HepG2 (cell line): Measurements from ENCODE around the gene MAPRE3. TPM values are rescaled to one million over a fixed set of nuclear protein-coding genes. Genes with fewer than 3 reads are reported as not detected.

Experiments
- KLF15 ChIP-seq: sonication (generic); formaldehyde crosslinking; IDR thresholded peaks from 2 replicates; pipeline ENCODE4 v1.8.1; 2023; ENCODE audit warnings: borderline replicate concordance, mild to moderate bottlenecking, inconsistent platforms, missing genetic modification reagents, mixed read lengths
- PHF21A ChIP-seq: sonication (generic); formaldehyde crosslinking; IDR thresholded peaks from 2 replicates; pipeline ENCODE4 v1.5.0; 2020; ENCODE audit warnings: mild to moderate bottlenecking, missing genetic modification reagents
- SP5 ChIP-seq: IDR thresholded peaks from 2 replicates; pipeline ENCODE4 v1.6.1; 2016; ENCODE audit warnings: low read depth, borderline replicate concordance
- ZMYM3 ChIP-seq: sonication (generic); formaldehyde crosslinking; IDR thresholded peaks from 2 replicates; pipeline ENCODE4 v1.5.1; 2020; ENCODE audit warnings: mild to moderate bottlenecking, missing genetic modification reagents
- ZNF501 ChIP-seq: sonication (generic); formaldehyde crosslinking; IDR thresholded peaks from 2 replicates; pipeline ENCODE4 v1.5.1; 2020; ENCODE audit warnings: mild to moderate bottlenecking, moderate library complexity, missing genetic modification reagents
- ZNF703 ChIP-seq: sonication (generic); formaldehyde crosslinking; IDR thresholded peaks from 2 replicates; pipeline ENCODE4 v1.5.1; 2020; ENCODE audit warnings: missing genetic modification reagents, mild to moderate bottlenecking, moderate library complexity, borderline replicate concordance
- ZNF788 ChIP-seq: sonication (generic); formaldehyde crosslinking; IDR thresholded peaks from 2 replicates; pipeline ENCODE4 v1.5.0; 2020; ENCODE audit warnings: mild to moderate bottlenecking, missing genetic modification reagents, borderline replicate concordance
- ZNF891 ChIP-seq: sonication (generic); formaldehyde crosslinking; IDR thresholded peaks from 2 replicates; pipeline ENCODE4 v1.5.0; 2020; ENCODE audit warnings: mild to moderate bottlenecking, missing genetic modification reagents
- polyA plus RNA-seq, 8 experiments: library from polyadenylated mRNA; depleted of rRNA in 3 of 8; stranded (reverse) in 7 of 8; unstranded in 1 of 8; fragments of >200 nt; fragmentation: Illumina TruSeq in 4 of 8; extraction: Trizol in 4 of 8; gene quantifications; 2 replicates each; pipeline versions ENCODE4 v1.2.1 to v1.2.3, GENCODE V29; 2011 to 2016; ENCODE audit warnings: low read depth in 4 of 8, missing spikeins in 1 of 8, mixed read lengths in 1 of 8; ENCODE audit not compliant: insufficient read depth in 1 of 8
- total RNA-seq, 5 experiments: library from RNA; depleted of rRNA; stranded (reverse); fragments of >200 nt; fragmentation: Illumina TruSeq; extraction: Trizol; gene quantifications; 2 replicates each; pipeline ENCODE4 v1.2.3, GENCODE V29; 2016; ENCODE audit warnings: low read depth in 1 of 5
- TF ChIP-seq, protein P1 (sequence below): sonication (generic); formaldehyde crosslinking; IDR thresholded peaks from 2 replicates; pipeline ENCODE4 v1.5.1; 2020; ENCODE audit warnings: mild to moderate bottlenecking, missing genetic modification reagents
- TF ChIP-seq, protein P2 (sequence below): sonication (generic); formaldehyde crosslinking; IDR thresholded peaks from 2 replicates; pipeline ENCODE4 v1.8.0; 2022; ENCODE audit warnings: missing genetic modification reagents, low read depth, mild to moderate bottlenecking, borderline replicate concordance
- TF ChIP-seq, protein P3 (sequence below): sonication (generic); formaldehyde crosslinking; IDR thresholded peaks from 2 replicates; pipeline ENCODE4 v1.5.0; 2020; ENCODE audit warnings: mild to moderate bottlenecking, missing genetic modification reagents, borderline replicate concordance
- TF ChIP-seq, protein P4 (sequence below): sonication (generic); formaldehyde crosslinking; IDR thresholded peaks from 2 replicates; pipeline ENCODE4 v1.5.0; 2020; ENCODE audit warnings: mild to moderate bottlenecking, missing genetic modification reagents
- TF ChIP-seq, protein P5 (sequence below): sonication (generic); formaldehyde crosslinking; IDR thresholded peaks from 2 replicates; pipeline ENCODE4 v1.8.0; 2022; ENCODE audit warnings: missing genetic modification reagents, mild to moderate bottlenecking, inconsistent platforms, borderline replicate concordance

Gene MAPRE3
- total and polyA plus RNA-seq, 2 of the 13 experiments (the other 11 are each of a cell fraction or from before 2014, with no cell fraction given): 0.31 to 0.91 TPM

DNA sequence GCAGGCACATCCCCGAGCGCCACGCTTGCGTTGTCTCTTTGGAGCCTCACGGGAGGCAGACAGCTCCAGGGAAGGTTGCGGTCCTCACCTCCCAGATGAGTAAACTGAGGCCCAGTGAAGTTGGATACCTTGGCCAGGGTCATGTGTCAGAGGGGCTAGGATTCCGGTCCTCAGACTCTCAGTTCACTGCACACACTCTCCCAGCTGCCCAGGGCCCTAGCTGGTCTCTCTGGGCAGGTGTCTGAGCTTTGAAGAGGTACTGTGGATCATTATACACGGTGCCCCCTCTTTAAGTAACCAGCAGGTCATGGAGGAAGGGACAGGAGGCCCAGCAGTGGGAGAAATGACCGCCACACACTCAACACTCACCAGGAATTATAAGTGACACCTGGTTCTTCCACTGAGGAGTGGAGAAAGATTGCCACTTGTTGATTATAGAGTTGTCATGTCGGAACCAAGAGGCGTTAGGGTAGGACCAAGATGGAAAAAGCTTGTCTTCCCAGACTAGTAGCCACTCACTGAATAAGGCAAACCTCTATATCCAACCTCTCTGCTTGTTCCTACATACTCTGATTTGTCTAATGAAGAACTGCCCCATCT lies 62.9 kb downstream of the MAPRE3 start (continued):
- TF ChIP-seq, protein P1, sequence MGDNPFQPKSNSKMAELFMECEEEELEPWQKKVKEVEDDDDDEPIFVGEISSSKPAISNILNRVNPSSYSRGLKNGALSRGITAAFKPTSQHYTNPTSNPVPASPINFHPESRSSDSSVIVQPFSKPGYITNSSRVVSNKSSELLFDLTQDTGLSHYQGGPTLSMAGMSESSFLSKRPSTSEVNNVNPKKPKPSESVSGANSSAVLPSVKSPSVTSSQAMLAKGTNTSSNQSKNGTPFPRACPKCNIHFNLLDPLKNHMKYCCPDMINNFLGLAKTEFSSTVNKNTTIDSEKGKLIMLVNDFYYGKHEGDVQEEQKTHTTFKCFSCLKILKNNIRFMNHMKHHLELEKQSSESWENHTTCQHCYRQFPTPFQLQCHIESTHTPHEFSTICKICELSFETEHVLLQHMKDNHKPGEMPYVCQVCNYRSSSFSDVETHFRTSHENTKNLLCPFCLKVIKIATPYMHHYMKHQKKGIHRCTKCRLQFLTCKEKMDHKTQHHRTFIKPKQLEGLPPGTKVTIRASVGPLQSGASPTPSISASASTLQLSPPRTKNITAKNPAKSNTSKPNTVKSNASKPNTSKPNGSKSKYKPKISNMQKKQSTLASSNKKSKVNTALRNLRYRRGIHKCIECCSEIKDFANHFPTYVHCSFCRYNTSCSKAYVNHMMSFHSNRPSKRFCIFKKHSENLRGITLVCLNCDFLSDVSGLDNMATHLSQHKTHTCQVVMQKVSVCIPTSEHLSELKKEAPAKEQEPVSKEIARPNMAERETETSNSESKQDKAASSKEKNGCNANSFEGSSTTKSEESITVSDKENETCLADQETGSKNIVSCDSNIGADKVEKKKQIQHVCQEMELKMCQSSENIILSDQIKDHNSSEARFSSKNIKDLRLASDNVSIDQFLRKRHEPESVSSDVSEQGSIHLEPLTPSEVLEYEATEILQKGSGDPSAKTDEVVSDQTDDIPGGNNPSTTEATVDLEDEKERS: 0 out of 2 replicates have a peak, but pooled peaks have one; percentile 17
- peak; percentile 6; the same call in 1 of the 2 replicates for TF ChIP-seq ZNF501 (CRISPR knock-in tag)
- TF ChIP-seq ZMYM3 (CRISPR knock-in tag): no peak
- 0 out of 2 replicates have a peak, but pooled peaks have one; percentile 40 for TF ChIP-seq ZNF703 (CRISPR knock-in tag)
- TF ChIP-seq, protein P2, sequence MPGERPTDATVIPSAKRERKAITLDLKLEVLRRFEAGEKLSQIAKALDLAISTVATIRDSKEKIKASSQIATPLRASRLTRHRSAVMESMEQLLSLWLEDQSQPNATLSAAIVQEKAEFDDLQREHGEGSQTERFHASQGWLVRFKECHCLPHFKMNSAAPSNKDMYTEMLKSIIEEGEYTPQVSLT (CRISPR knock-in tag): 0 out of 2 replicates have a peak, but pooled peaks have one; percentile 14
- TF ChIP-seq, protein P3, sequence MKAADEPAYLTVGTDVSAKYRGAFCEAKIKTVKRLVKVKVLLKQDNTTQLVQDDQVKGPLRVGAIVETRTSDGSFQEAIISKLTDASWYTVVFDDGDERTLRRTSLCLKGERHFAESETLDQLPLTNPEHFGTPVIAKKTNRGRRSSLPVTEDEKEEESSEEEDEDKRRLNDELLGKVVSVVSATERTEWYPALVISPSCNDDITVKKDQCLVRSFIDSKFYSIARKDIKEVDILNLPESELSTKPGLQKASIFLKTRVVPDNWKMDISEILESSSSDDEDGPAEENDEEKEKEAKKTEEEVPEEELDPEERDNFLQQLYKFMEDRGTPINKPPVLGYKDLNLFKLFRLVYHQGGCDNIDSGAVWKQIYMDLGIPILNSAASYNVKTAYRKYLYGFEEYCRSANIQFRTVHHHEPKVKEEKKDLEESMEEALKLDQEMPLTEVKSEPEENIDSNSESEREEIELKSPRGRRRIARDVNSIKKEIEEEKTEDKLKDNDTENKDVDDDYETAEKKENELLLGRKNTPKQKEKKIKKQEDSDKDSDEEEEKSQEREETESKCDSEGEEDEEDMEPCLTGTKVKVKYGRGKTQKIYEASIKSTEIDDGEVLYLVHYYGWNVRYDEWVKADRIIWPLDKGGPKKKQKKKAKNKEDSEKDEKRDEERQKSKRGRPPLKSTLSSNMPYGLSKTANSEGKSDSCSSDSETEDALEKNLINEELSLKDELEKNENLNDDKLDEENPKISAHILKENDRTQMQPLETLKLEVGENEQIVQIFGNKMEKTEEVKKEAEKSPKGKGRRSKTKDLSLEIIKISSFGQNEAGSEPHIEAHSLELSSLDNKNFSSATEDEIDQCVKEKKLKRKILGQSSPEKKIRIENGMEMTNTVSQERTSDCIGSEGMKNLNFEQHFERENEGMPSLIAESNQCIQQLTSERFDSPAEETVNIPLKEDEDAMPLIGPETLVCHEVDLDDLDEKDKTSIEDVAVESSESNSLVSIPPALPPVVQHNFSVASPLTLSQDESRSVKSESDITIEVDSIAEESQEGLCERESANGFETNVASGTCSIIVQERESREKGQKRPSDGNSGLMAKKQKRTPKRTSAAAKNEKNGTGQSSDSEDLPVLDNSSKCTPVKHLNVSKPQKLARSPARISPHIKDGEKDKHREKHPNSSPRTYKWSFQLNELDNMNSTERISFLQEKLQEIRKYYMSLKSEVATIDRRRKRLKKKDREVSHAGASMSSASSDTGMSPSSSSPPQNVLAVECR: peak; percentile 54; the same call in 1 of the 2 replicates
- no peak for TF ChIP-seq SP5
- no peak for TF ChIP-seq ZNF788
- peak; percentile 16 for TF ChIP-seq KLF15
- TF ChIP-seq ZNF891 (CRISPR knock-in tag): 0 out of 2 replicates have a peak, but pooled peaks have one; percentile 12
- TF ChIP-seq PHF21A (CRISPR knock-in tag): no peak
- TF ChIP-seq, protein P4, sequence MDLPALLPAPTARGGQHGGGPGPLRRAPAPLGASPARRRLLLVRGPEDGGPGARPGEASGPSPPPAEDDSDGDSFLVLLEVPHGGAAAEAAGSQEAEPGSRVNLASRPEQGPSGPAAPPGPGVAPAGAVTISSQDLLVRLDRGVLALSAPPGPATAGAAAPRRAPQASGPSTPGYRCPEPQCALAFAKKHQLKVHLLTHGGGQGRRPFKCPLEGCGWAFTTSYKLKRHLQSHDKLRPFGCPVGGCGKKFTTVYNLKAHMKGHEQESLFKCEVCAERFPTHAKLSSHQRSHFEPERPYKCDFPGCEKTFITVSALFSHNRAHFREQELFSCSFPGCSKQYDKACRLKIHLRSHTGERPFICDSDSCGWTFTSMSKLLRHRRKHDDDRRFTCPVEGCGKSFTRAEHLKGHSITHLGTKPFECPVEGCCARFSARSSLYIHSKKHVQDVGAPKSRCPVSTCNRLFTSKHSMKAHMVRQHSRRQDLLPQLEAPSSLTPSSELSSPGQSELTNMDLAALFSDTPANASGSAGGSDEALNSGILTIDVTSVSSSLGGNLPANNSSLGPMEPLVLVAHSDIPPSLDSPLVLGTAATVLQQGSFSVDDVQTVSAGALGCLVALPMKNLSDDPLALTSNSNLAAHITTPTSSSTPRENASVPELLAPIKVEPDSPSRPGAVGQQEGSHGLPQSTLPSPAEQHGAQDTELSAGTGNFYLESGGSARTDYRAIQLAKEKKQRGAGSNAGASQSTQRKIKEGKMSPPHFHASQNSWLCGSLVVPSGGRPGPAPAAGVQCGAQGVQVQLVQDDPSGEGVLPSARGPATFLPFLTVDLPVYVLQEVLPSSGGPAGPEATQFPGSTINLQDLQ (CRISPR knock-in tag): 0 out of 2 replicates have a peak, but pooled peaks have one; percentile 12
- TF ChIP-seq, protein P5, sequence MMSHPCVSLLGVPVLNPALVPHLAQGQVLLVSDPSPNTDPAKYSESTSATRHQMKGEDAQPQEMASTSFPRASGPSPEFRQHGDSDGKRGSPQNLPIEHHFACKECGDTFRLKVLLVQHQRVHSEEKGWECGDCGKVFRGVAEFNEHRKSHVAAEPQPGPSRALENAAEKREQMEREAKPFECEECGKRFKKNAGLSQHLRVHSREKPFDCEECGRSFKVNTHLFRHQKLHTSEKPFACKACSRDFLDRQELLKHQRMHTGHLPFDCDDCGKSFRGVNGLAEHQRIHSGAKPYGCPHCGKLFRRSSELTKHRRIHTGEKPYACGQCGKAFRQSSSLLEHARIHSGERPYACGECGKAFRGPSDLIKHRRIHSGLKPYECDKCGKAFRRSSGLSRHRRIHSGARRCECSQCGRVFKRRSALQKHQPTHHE: no peak
